Trophoblast cell (in vitro differentiated cells and primary cell): ENCODE measurements around the gene JMJD8.

Experiments
- DNase-seq, 2 donors: peaks; one replicate each; pipeline ENCODE4 v3.0.0-alpha.2; 2016
- H2AFZ ChIP-seq: 2 replicates; pipeline ENCODE4 v1.6.1; 2013; ENCODE audit warnings: low read length, moderate library complexity, mild to moderate bottlenecking; ENCODE audit not compliant: insufficient read depth, poor library complexity
- H2AK5ac ChIP-seq: 2 replicates; pipeline ENCODE4 v1.6.1; 2013; ENCODE audit warnings: mild to moderate bottlenecking, low read length
- H2BK120ac ChIP-seq: 2 replicates; pipeline ENCODE4 v1.6.1; 2013; ENCODE audit warnings: low read length, mild to moderate bottlenecking, moderate library complexity; ENCODE audit not compliant: insufficient read depth, poor library complexity
- H2BK12ac ChIP-seq: 2 replicates; pipeline ENCODE4 v1.6.1; 2013; ENCODE audit warnings: mild to moderate bottlenecking, low read length, moderate library complexity
- H2BK5ac ChIP-seq: 2 replicates; pipeline ENCODE4 v1.6.1; 2013; ENCODE audit warnings: low read length, low read depth, moderate library complexity, mild to moderate bottlenecking; ENCODE audit not compliant: poor library complexity
- H3K14ac ChIP-seq: 2 replicates; pipeline ENCODE4 v1.6.1; 2013; ENCODE audit warnings: mild to moderate bottlenecking, low read length
- H3K18ac ChIP-seq: 2 replicates; pipeline ENCODE4 v1.6.1; 2013; ENCODE audit warnings: mild to moderate bottlenecking, low read length
- H3K23ac ChIP-seq: 2 replicates; pipeline ENCODE4 v1.6.1; 2013; ENCODE audit warnings: low read length
- H3K27ac ChIP-seq: 2 replicates; pipeline ENCODE4 v1.5.1; 2013; ENCODE audit warnings: low read depth, mild to moderate bottlenecking, inconsistent platforms, low read length, moderate library complexity
- H3K27me3 ChIP-seq: 2 replicates; pipeline ENCODE4 v1.6.1; 2013; ENCODE audit warnings: inconsistent platforms, mild to moderate bottlenecking, low read length, moderate library complexity; ENCODE audit not compliant: insufficient read depth
- H3K36me3 ChIP-seq, 2 experiments: 1 replicate in 1 of 2; 2 replicates in 1 of 2; pipeline ENCODE4 v1.6.1; 2013; ENCODE audit warnings: low read length in 2 of 2, mild to moderate bottlenecking in 2 of 2, moderate library complexity in 1 of 2; ENCODE audit not compliant: insufficient read depth in 2 of 2, control insufficient read depth in 1 of 2
- H3K4ac ChIP-seq: 2 replicates; pipeline ENCODE4 v1.6.1; 2013; ENCODE audit warnings: low read depth, mild to moderate bottlenecking, low read length, moderate library complexity
- H3K4me1 ChIP-seq, 2 experiments: 1 replicate in 1 of 2; 2 replicates in 1 of 2; pipeline ENCODE4 v1.6.1; 2013; ENCODE audit warnings: low read length in 2 of 2, mild to moderate bottlenecking in 2 of 2, moderate library complexity in 1 of 2; ENCODE audit not compliant: insufficient read depth in 2 of 2, control insufficient read depth in 1 of 2
- H3K4me2 ChIP-seq: 2 replicates; pipeline ENCODE4 v1.6.1; 2013; ENCODE audit warnings: inconsistent platforms, mild to moderate bottlenecking, low read length, moderate library complexity
- H3K4me3 ChIP-seq: 2 replicates; pipeline ENCODE4 v1.5.1; 2013; ENCODE audit warnings: mild to moderate bottlenecking, low read depth, low read length, inconsistent platforms
- H3K79me1 ChIP-seq: one replicate; pipeline ENCODE4 v1.6.1; 2013; ENCODE audit warnings: low read length
- H3K79me2 ChIP-seq: 2 replicates; pipeline ENCODE4 v1.6.1; 2013; ENCODE audit warnings: low read length, mild to moderate bottlenecking; ENCODE audit not compliant: control insufficient read depth, insufficient read depth, poor library complexity
- H3K9ac ChIP-seq: 2 replicates; pipeline ENCODE4 v1.6.1; 2013; ENCODE audit warnings: mild to moderate bottlenecking, low read length
- H3K9me3 ChIP-seq: 2 replicates; pipeline ENCODE4 v1.6.1; 2013; ENCODE audit warnings: low read depth, mild to moderate bottlenecking, control low read depth, inconsistent platforms, low read length; ENCODE audit not compliant: insufficient read depth
- H4K12ac ChIP-seq: 2 replicates; pipeline ENCODE4 v1.6.1; 2013; ENCODE audit warnings: low read depth, mild to moderate bottlenecking, low read length, moderate library complexity
- H4K8ac ChIP-seq: 2 replicates; pipeline ENCODE4 v1.6.1; 2013; ENCODE audit warnings: low read depth, mild to moderate bottlenecking, low read length, moderate library complexity
- H4K91ac ChIP-seq: one replicate; pipeline ENCODE4 v1.6.1; 2013; ENCODE audit warnings: low read depth, mild to moderate bottlenecking, low read length, moderate library complexity
- WGBS: extraction: QIAGEN DNeasy Blood & Tissue Kit; methylation state at CpG from one replicate; pipeline ENCODE4 v1.1.7; 2013; ENCODE audit warnings: missing lambda C conversion rate; ENCODE audit not compliant: insufficient read length, insufficient coverage; ENCODE audit errors: extremely low coverage; 5-methylcytosine and 5-hydroxymethylcytosine counted together

The JMJD8 gene

DNA sequence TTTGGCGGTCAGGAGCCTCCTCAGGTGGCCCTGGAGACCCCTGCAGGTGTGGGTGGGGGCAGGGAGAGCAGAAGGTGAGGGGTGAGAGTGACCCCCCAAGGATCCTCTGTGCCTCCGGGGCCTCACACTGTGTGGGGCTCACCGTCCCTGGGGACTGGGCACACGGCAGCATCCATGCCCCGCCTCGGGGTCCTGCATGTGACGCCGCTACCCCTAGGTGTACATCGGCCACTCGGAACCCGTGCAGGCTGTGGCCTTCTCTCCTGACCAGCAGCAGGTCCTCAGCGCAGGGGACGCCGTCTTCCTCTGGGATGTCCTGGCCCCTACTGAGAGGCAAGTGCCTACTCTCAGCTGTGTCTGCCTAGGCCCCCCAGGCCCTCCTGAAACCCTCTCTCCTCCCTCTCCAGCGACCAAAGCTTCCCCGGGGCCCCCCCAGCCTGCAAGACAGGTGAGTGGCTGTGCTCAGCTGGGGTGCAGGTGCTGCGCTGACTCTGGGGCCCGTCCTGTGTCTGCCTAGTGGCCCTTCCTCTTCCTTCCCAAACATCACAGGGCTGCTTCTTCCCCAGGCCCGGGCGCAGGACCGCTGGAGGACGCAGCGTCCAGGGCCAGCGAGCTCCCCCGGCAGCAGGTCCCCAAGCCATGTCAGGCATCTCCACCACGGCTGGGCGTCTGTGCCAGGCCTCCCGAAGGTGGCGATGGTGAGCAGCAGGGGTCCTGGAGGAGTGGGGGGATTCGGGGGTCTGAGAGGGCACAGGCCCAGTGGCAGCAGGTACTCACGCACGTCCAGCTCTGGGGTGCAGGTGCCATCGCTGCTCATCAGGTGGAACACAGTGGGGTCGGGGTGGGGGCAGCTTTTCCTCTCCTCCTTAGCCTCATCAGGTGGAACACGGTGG is 25.2 kb downstream of the JMJD8 start:
- no peak overlapping the region for H2BK5ac ChIP-seq

DNA sequence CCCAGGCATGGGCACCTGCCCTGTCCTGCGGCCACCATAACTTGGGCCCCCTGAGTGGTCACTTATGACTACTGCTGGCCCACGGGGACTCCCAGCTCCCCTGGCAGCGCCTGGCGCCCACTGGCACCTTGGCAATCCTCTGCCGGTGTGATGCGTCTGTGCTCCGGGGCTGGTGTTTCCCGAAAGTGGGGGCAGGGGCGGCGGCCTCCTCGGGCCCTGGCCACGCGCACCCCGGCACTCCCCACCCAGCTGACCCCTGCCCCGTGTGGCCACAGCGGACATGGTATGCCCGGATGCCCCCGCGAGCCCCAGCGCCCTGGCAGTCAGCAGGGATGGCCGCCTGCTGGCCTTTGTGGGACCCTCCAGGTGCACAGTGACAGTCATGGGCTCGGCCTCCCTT is 26.6 kb downstream of the JMJD8 start:
- no peak overlapping the region for H4K12ac ChIP-seq

More for the DNA sequence above, 25.2 kb downstream of the JMJD8 start:
- Histone ChIP-seq H2BK120ac (no peak overlapping the region), H3K9ac (no peak overlapping the region), H3K9me3 (no peaks in the 10 kb centered on the region), H4K8ac (no peak overlapping the region), H2BK12ac (no peak overlapping the region), H3K27me3 (no peaks in the 10 kb centered on the region), H2AK5ac (no peak overlapping the region), H3K79me1 (no peaks in the 10 kb centered on the region), H3K23ac (no peak overlapping the region), H3K14ac (no peak overlapping the region), H3K4me2 (no peak overlapping the region), H3K79me2 (no peaks in the 10 kb centered on the region), H4K12ac (no peak overlapping the region), H3K36me3 (peaks cover 32 to 51% of the 10 kb centered on the region in 2 experiments), H3K27ac (no peak overlapping the region), H3K4me3 (no peak overlapping the region), H2AFZ (no peak overlapping the region), H3K18ac (no peak overlapping the region), H3K4ac (no peak overlapping the region), H4K91ac (no peak overlapping the region), H3K4me1 (peaks cover 6 to 8% of the 10 kb centered on the region in 2 experiments)
- DNase-seq = no peak
- no CpG with 5 or more reads among the region's 35 CpGs for WGBS

DNA sequence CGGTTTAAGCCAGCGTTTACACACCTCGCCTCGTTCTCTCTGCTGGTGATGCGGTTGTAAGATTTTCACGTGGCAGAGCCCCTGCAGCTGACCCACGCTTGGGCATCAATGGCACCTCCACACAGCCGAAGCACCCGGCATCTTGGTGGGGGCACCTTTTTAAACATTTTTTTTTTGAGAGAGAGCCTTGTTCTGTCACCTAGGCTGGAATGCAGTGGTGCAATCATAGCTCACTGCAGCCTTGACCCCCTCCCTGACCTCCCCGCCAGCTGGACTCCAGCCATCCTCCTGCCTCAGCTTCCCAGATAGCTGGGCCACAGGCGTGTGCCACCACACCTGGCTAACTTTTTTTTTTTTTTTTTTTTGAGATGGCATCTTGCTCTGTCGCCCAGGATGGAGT is 30.1 kb downstream of the JMJD8 start:
- H2BK120ac ChIP-seq = no peak overlapping the region
- no peaks in the 10 kb centered on the region for H3K9me3 ChIP-seq
- no peak overlapping the region for H3K23ac ChIP-seq
- no peak overlapping the region for H3K4ac ChIP-seq
- no peak overlapping the region for H2BK12ac ChIP-seq
- no peak overlapping the region for H3K4me2 ChIP-seq
- H3K27ac ChIP-seq = no peak overlapping the region
- H3K9ac ChIP-seq = no peak overlapping the region
- no CpG with 5 or more reads among the region's 12 CpGs for WGBS
- no peak overlapping the region for H4K91ac ChIP-seq
- no peak for DNase-seq
- no peak overlapping the region for H2AK5ac ChIP-seq
- no peak overlapping the region for H3K18ac ChIP-seq
- no peak overlapping the region for H4K12ac ChIP-seq
- H2BK5ac ChIP-seq = no peak overlapping the region
- peaks cover 44 to 46% of the 10 kb centered on the region in 2 experiments for H3K36me3 ChIP-seq
- H4K8ac ChIP-seq = no peak overlapping the region
- H3K4me1 ChIP-seq = no peaks in the 10 kb centered on the region
- no peak overlapping the region for H3K4me3 ChIP-seq
- H3K79me2 ChIP-seq = peaks cover 4% of the 10 kb centered on the region
- H3K27me3 ChIP-seq = no peaks in the 10 kb centered on the region
- H3K14ac ChIP-seq = no peak overlapping the region
- peaks cover 4% of the 10 kb centered on the region for H3K79me1 ChIP-seq
- no peak overlapping the region for H2AFZ ChIP-seq

More for the DNA sequence above, 26.6 kb downstream of the JMJD8 start:
- Histone ChIP-seq H3K27me3 (no peaks in the 10 kb centered on the region), H3K23ac (no peak overlapping the region), H3K9ac (no peak overlapping the region), H2AFZ (no peak overlapping the region), H3K4ac (no peak overlapping the region), H3K36me3 (peaks cover 42 to 52% of the 10 kb centered on the region in 2 experiments), H4K8ac (no peak overlapping the region), H3K4me2 (no peak overlapping the region), H3K9me3 (no peaks in the 10 kb centered on the region), H3K18ac (no peak overlapping the region), H3K4me1 (peaks cover 6 to 8% of the 10 kb centered on the region in 2 experiments), H3K27ac (no peak overlapping the region), H4K91ac (no peak overlapping the region), H2BK12ac (no peak overlapping the region), H3K79me2 (no peaks in the 10 kb centered on the region), H3K79me1 (no peaks in the 10 kb centered on the region), H2AK5ac (no peak overlapping the region), H2BK120ac (no peak overlapping the region), H2BK5ac (no peak overlapping the region), H3K4me3 (no peak overlapping the region), H3K14ac (no peak overlapping the region)
- no peak for DNase-seq
- WGBS = no CpG with 5 or more reads among the region's 22 CpGs

DNA sequence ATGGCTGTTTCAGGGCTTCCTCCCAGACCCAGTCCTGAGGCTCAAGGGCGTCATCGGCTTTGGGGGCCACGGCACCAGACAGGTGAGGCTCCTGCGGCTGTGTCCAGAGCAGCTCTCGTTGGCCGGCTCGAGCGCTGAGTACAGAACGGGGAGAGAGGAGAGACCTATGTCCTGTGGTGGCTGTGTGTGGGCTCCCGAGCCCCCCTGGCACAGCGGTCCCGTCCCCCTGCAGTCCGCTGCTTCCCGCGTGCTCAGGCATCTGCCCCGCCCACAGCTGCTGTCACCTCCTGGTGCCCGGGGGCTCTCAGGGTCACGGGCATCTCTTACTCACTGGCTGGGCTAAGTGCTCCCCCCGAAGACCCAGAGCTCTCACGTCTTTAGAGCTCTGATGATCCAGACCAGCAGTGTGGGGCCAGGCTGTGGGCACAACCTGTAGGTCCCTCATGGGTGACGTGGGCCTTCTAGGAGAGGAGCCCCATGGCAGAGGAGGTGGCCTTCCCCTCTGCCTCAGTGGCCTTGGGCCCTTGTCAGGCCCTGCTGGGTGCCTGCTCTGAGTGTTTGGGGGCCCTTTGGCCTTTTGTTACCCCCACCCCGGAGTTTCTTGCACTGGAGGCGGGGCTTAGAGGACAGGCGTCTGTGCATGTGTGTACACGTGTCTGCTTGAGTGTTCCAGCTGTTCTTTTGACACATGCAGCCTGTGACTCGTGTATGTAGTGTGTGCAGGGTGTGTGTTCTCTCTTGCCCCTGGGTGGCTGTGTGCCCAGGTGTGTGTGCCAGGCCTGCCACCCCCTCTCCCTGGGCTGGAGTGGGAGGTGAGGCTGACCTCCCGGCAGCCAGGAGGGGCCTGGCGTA is 31.5 kb downstream of the JMJD8 start:
- H3K79me1 ChIP-seq = peaks cover 11% of the 10 kb centered on the region
- H3K18ac ChIP-seq = no peak overlapping the region
- H4K91ac ChIP-seq = no peak overlapping the region
- no peaks in the 10 kb centered on the region for H3K27me3 ChIP-seq
- H2AFZ ChIP-seq = no peak overlapping the region
- H2BK12ac ChIP-seq = no peak overlapping the region
- no CpG with 5 or more reads among the region's 28 CpGs for WGBS
- no peak overlapping the region for H3K9ac ChIP-seq
- H3K4me3 ChIP-seq = no peak overlapping the region
- H3K79me2 ChIP-seq = peaks cover 6% of the 10 kb centered on the region
- no peak for DNase-seq
- peaks cover 8 to 9% of the 10 kb centered on the region in 2 experiments for H3K4me1 ChIP-seq
- no peak overlapping the region for H3K23ac ChIP-seq
- H2BK5ac ChIP-seq = no peak overlapping the region
- no peak overlapping the region for H2BK120ac ChIP-seq
- H4K8ac ChIP-seq = no peak overlapping the region
- H3K4ac ChIP-seq = no peak overlapping the region
- peaks cover 32 to 35% of the 10 kb centered on the region in 2 experiments for H3K36me3 ChIP-seq
- H4K12ac ChIP-seq = no peak overlapping the region
- no peaks in the 10 kb centered on the region for H3K9me3 ChIP-seq
- no peak overlapping the region for H2AK5ac ChIP-seq
- H3K14ac ChIP-seq = no peak overlapping the region
- H3K27ac ChIP-seq = no peak overlapping the region
- no peak overlapping the region for H3K4me2 ChIP-seq
